Osteocyte (in vitro differentiated cells): ENCODE measurements around the gene BTG1. TPM values are rescaled to one million over a fixed set of nuclear protein-coding genes. Genes with fewer than 3 reads are reported as not detected.

Experiments
- DNase-seq: peaks from one replicate; pipeline ENCODE4 v3.0.0; 2021; ENCODE audit warnings: mixed read lengths; ENCODE audit not compliant: unreplicated experiment; ENCODE audit errors: extremely low spot score
- H3K27ac Mint-ChIP-seq: one replicate; pipeline ENCODE4 v1.8.0; 2021; ENCODE audit warnings: mild to moderate bottlenecking, mixed read lengths; ENCODE audit not compliant: unreplicated experiment
- H3K27me3 Mint-ChIP-seq: one replicate; pipeline ENCODE4 v1.8.0; 2021; ENCODE audit warnings: mixed read lengths; ENCODE audit not compliant: unreplicated experiment
- H3K36me3 Mint-ChIP-seq: one replicate; pipeline ENCODE4 v1.8.0; 2021; ENCODE audit warnings: mixed read lengths; ENCODE audit not compliant: unreplicated experiment
- H3K4me1 Mint-ChIP-seq: one replicate; pipeline ENCODE4 v1.8.0; 2021; ENCODE audit warnings: mixed read lengths; ENCODE audit not compliant: unreplicated experiment
- H3K4me3 Mint-ChIP-seq: one replicate; pipeline ENCODE4 v1.8.0; 2021; ENCODE audit warnings: mild to moderate bottlenecking, moderate library complexity, mixed read lengths; ENCODE audit not compliant: unreplicated experiment
- H3K9me3 Mint-ChIP-seq: one replicate; pipeline ENCODE4 v1.8.0; 2021; ENCODE audit warnings: mixed read lengths; ENCODE audit not compliant: unreplicated experiment
- CTCF ChIP-seq: fragments of 200-600 bp; sonication (generic); IDR thresholded peaks from 2 replicates; pipeline ENCODE4 v1.5.0; 2021; ENCODE audit warnings: antibody characterized with exemption, mild to moderate bottlenecking, moderate library complexity
- long read RNA-seq: library from polyadenylated mRNA; unstranded; transcript quantifications from one replicate; pipeline ENCODE4 v2.0.0, GENCODE V29; 2021
- total RNA-seq: library from RNA; stranded (reverse); gene quantifications from 2 replicates; pipeline ENCODE4 v1.2.1, GENCODE V29; 2021

The BTG1 gene
- 107 and 121 TPM in 2 replicates for total RNA-seq
- long read RNA-seq, full-length matches to known transcripts: 6 of 13 reads
- long read RNA-seq, partial matches to known transcripts: 0 of 13 reads
- long read RNA-seq, other reads (novel, unspliced or antisense): 7 of 13 reads

GRCh38 chr12:92145731-92146496, at the start of gene BTG1:
Gene BTG1, minus strand, starts transcription at chr12:92145846. Its CDS starts 311 bp downstream, at chr12:92145535.
- H3K4me1 Mint-ChIP-seq: peaks cover 44% of the 10 kb centered on the region
- H3K27me3 Mint-ChIP-seq: no peaks in the 10 kb centered on the region
- H3K4me3 Mint-ChIP-seq: peak within 1 kb of the TSS; percentile 99
- DNase-seq: peak; percentile 100
- H3K36me3 Mint-ChIP-seq: peaks cover 32% of the 10 kb centered on the region
- no peak for TF ChIP-seq CTCF
- no peaks in the 10 kb centered on the region for H3K9me3 Mint-ChIP-seq
- peak within 1 kb of the TSS; percentile 99 for H3K27ac Mint-ChIP-seq

- H3K27me3 Mint-ChIP-seq: no peaks in the 10 kb centered on the region
- H3K27ac Mint-ChIP-seq: no peak overlapping the region
- H3K9me3 Mint-ChIP-seq: peaks cover 6% of the 10 kb centered on the region
- no peaks in the 10 kb centered on the region for H3K36me3 Mint-ChIP-seq
- no peak for DNase-seq
- TF ChIP-seq CTCF: no peak
- H3K4me1 Mint-ChIP-seq: no peaks in the 10 kb centered on the region
- no peak overlapping the region for H3K4me3 Mint-ChIP-seq
These were observed 48.9 kb upstream of the BTG1 start for GRCh38 chr12:92194561-92194960.

GRCh38 chr12:92193846-92194245, 48.2 kb upstream of the BTG1 start:
- no peak overlapping the region for H3K4me3 Mint-ChIP-seq
- no peaks in the 10 kb centered on the region for H3K27me3 Mint-ChIP-seq
- DNase-seq: no peak
- peaks cover 6% of the 10 kb centered on the region for H3K9me3 Mint-ChIP-seq
- no peaks in the 10 kb centered on the region for H3K36me3 Mint-ChIP-seq
- TF ChIP-seq CTCF: no peak
- no peak overlapping the region for H3K27ac Mint-ChIP-seq
- H3K4me1 Mint-ChIP-seq: no peaks in the 10 kb centered on the region

DNA sequence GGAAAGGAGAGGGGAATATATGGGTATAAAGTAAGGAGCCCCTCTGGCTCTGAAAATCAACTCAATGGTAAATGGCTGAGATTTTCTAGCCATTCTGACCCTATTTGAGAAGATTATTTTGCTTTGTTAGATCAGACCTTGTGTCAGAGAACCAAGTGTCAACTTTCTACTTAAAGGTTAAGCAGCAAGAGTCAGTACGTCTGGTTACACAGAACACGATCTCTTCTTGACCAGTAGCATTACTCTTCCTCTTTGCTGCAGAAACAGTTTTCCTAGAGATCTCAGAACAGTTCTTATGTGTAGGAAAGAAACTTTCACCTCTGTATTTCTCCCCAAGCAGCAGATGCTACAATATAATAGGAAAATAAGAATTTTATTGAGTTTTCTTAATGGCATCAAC, 47.4 kb upstream of the BTG1 start:
- Mint-ChIP-seq H3K27ac (no peak overlapping the region), H3K36me3 (no peaks in the 10 kb centered on the region), H3K27me3 (no peaks in the 10 kb centered on the region), H3K4me1 (no peaks in the 10 kb centered on the region), H3K9me3 (peaks cover 6% of the 10 kb centered on the region), H3K4me3 (no peak overlapping the region)
- DNase-seq: no peak
- TF ChIP-seq CTCF: no peak

GRCh38 chr12:92192360-92192759, 46.7 kb upstream of the BTG1 start:
- H3K9me3 Mint-ChIP-seq: peaks cover 6% of the 10 kb centered on the region
- no peaks in the 10 kb centered on the region for H3K27me3 Mint-ChIP-seq

More at GRCh38 chr12:92192360-92192759, 46.7 kb upstream of the BTG1 start:
- DNase-seq: no peak
- Mint-ChIP-seq H3K36me3 (no peaks in the 10 kb centered on the region), H3K4me1 (no peaks in the 10 kb centered on the region), H3K4me3 (no peak overlapping the region), H3K27ac (no peak overlapping the region)
- no peak for TF ChIP-seq CTCF
